ENCODE measurements around the gene DNAH17.

DNAH17 gene

GRCh38 chr17:78432226-78433012, 144.8 kb downstream of the DNAH17 start:
- TF ChIP-seq, protein P1, sequence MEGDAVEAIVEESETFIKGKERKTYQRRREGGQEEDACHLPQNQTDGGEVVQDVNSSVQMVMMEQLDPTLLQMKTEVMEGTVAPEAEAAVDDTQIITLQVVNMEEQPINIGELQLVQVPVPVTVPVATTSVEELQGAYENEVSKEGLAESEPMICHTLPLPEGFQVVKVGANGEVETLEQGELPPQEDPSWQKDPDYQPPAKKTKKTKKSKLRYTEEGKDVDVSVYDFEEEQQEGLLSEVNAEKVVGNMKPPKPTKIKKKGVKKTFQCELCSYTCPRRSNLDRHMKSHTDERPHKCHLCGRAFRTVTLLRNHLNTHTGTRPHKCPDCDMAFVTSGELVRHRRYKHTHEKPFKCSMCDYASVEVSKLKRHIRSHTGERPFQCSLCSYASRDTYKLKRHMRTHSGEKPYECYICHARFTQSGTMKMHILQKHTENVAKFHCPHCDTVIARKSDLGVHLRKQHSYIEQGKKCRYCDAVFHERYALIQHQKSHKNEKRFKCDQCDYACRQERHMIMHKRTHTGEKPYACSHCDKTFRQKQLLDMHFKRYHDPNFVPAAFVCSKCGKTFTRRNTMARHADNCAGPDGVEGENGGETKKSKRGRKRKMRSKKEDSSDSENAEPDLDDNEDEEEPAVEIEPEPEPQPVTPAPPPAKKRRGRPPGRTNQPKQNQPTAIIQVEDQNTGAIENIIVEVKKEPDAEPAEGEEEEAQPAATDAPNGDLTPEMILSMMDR (IDR thresholded peaks at IDR 0.05; ENCODE audit: low read depth, low read length): no peak
- Histone ChIP-seq H3K9me3 (no peaks in the 10 kb centered on the region), H3K4me3 (ENCODE audit: low read depth, low read length) (no peak overlapping the region), H3K36me3 (no peaks in the 10 kb centered on the region), H3K4me1 (peaks cover 3% of the 10 kb centered on the region), H3K27me3 (no peaks in the 10 kb centered on the region)
- no peak for DNase-seq

DNA sequence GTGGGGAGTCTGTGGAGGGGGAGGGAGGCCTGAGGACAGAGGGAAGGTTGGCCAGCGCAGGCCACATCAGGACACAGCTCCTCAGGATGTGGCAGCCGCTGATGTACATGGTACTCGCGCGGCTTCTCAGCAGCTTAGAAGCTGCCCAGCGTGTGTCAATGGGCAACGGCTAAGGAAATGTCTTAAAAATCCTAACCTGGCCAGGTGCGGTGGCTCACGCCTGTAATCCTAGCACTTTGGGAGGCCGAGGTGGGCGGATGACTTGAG, 145.6 kb downstream of the DNAH17 start:
- H3K4me3 ChIP-seq (ENCODE audit: low read depth, low read length): no peak overlapping the region
- peaks cover under 1% of the 10 kb centered on the region; the same call in 1 of the 2 replicates for H3K36me3 ChIP-seq
- H3K4me1 ChIP-seq: peaks cover 3% of the 10 kb centered on the region
- H3K9me3 ChIP-seq: no peaks in the 10 kb centered on the region
- TF ChIP-seq, protein P1 (IDR thresholded peaks at IDR 0.05; ENCODE audit: low read depth, low read length): no peak
- H3K27me3 ChIP-seq: no peaks in the 10 kb centered on the region
- DNase-seq: no peak

- H3K4me3 ChIP-seq (ENCODE audit: low read depth, low read length): no peak overlapping the region
- peaks cover 2% of the 10 kb centered on the region; the same call in 1 of the 2 replicates for H3K36me3 ChIP-seq
- H3K27me3 ChIP-seq: no peaks in the 10 kb centered on the region
- peaks cover 3% of the 10 kb centered on the region for H3K4me1 ChIP-seq
- DNase-seq: no peak
- H3K9me3 ChIP-seq: no peaks in the 10 kb centered on the region
- TF ChIP-seq, protein P1 (IDR thresholded peaks at IDR 0.05; ENCODE audit: low read depth, low read length): no peak
These were observed 146.1 kb downstream of the DNAH17 start for GRCh38 chr17:78430892-78431691.

DNA sequence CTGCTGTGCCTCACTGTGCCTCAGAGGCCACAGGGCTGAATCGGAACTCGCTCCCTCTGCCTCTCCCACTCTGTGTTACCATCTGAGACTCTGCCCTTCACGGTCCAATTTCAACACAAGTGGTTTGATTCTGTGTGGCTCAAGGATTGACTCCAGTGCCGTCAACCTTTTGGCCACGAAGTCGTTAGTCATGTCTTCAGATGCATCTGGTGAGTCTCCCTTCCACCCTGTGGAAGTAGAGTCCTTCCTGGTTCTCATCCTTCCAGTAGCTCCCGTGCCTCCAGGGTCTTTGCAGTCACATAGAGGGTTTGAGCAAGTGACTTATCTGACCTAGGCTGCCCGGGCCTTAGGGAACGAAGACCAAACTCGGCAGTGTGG, 147.6 kb downstream of the DNAH17 start:
- TF ChIP-seq, protein P1 (IDR thresholded peaks at IDR 0.05; ENCODE audit: low read depth, low read length): no peak
- Histone ChIP-seq H3K9me3 (no peaks in the 10 kb centered on the region), H3K4me1 (peaks cover under 1% of the 10 kb centered on the region), H3K36me3 (peaks cover 8% of the 10 kb centered on the region; the same call in 1 of the 2 replicates), H3K27me3 (no peaks in the 10 kb centered on the region), H3K4me3 (ENCODE audit: low read depth, low read length) (no peak overlapping the region)
- no peak for DNase-seq

- H3K9me3 ChIP-seq: no peaks in the 10 kb centered on the region
- peaks cover 11% of the 10 kb centered on the region for H3K36me3 ChIP-seq
- H3K27me3 ChIP-seq: no peaks in the 10 kb centered on the region
- TF ChIP-seq, protein P1 (IDR thresholded peaks at IDR 0.05; ENCODE audit: low read depth, low read length): no peak
- DNase-seq: no peak
- no peaks in the 10 kb centered on the region for H3K4me1 ChIP-seq
- H3K4me3 ChIP-seq (ENCODE audit: low read depth, low read length): no peak overlapping the region
These were observed 148.2 kb downstream of the DNAH17 start for GRCh38 chr17:78428836-78429617.
